Transverse colon (tissue), 4 donors: Measurements from ENCODE around the gene DAB2IP. TPM values are rescaled to one million over a fixed set of nuclear protein-coding genes. Genes with fewer than 3 reads are reported as not detected.
A peak's percentile ranks its signal among the peaks of the same experiment; 100 is the strongest.

Experiments used
- DNase-seq: peaks from one replicate; pipeline ENCODE4 v3.0.0-alpha.2; 2019
- H3K27ac ChIP-seq, 4 donors: fragments of 200-600 bp; sonication (generic); 2 replicates each; pipeline ENCODE4 v1.5.1; 2016 to 2018; ENCODE audit warnings: inconsistent platforms in 4 of 4
- H3K27me3 ChIP-seq: fragments of 200-600 bp; sonication (generic); 2 replicates; pipeline ENCODE4 v1.5.1; 2017; ENCODE audit warnings: inconsistent platforms
- H3K36me3 ChIP-seq, 4 donors: fragments of 200-600 bp; sonication (generic); 2 replicates each; pipeline ENCODE4 v1.5.1; 2017 to 2019; ENCODE audit warnings: inconsistent platforms in 4 of 4
- H3K4me1 ChIP-seq, 4 donors: fragments of 200-600 bp; sonication (generic); 2 replicates each; pipeline ENCODE4 v1.5.1; 2017 to 2020; ENCODE audit warnings: inconsistent platforms in 4 of 4
- H3K4me3 ChIP-seq, 4 donors: fragments of 200-600 bp; sonication (generic); 1 replicate in 1 of 4; 2 replicates in 3 of 4; pipeline versions ENCODE4 v1.5.1 to v1.6.1; 2017 to 2019; ENCODE audit warnings: inconsistent platforms in 4 of 4
- H3K9me3 ChIP-seq, 2 donors: fragments of 200-600 bp; sonication (generic); 2 replicates each; pipeline ENCODE4 v1.5.1; 2017 to 2019; ENCODE audit warnings: inconsistent platforms in 2 of 2
- EP300 ChIP-seq: sonication (generic); formaldehyde crosslinking; IDR thresholded peaks from one replicate; pipeline ENCODE4 v1.6.1; 2017; ENCODE audit warnings: antibody characterized with exemption, low read depth
- POLR2A ChIP-seq: fragments of 450-650 bp; IDR thresholded peaks from one replicate; pipeline ENCODE4 v1.6.1; 2016; ENCODE audit warnings: antibody characterized with exemption, mild to moderate bottlenecking, moderate library complexity
- POLR2AphosphoS5 ChIP-seq, 3 donors: sonication (generic); formaldehyde crosslinking; IDR thresholded peaks; one replicate each; pipeline ENCODE4 v1.6.1; 2016; ENCODE audit warnings: antibody characterized with exemption in 3 of 3
- WGBS, 2 donors: methylation state at CpG; one replicate each; pipeline ENCODE4 v1.1.5; 2018; ENCODE audit warnings: low coverage in 1 of 2; 5-methylcytosine and 5-hydroxymethylcytosine counted together
- in situ Hi-C, 4 donors: fragments of 200-750 bp; cut with MboI; loops; one replicate each; pipeline versions ENCODE4 v1.15.0 to v1.15.1; 2017; ENCODE audit warnings: low sequenced_read_pairs in 3 of 4, low pct_ligation_motif_present in 1 of 4, low pct_unique_long_range_greater_than_20kb in 1 of 4
- intact Hi-C: fragments of 100-400 bp; cut with DNase I; formaldehyde crosslinking; loops from one replicate; pipeline ENCODE4 v1.15.1; 2023; ENCODE audit warnings: low total_unique reads
- total RNA-seq, 4 donors: library from RNA; depleted of rRNA; stranded (reverse); fragments of >200 nt; gene quantifications; one replicate each; pipeline ENCODE4 v1.1.0, GENCODE V29; 2016
- TF ChIP-seq, protein P1 (sequence below), 5 experiments: fragments of 200-600 bp in 3 of 5; fragments of 450-650 bp in 2 of 5; sonication (generic) in 3 of 5; IDR thresholded peaks; 1 replicate in 2 of 5; 2 replicates in 3 of 5; pipeline ENCODE4 v1.5.1; 2016 to 2017; ENCODE audit warnings: antibody characterized with exemption in 5 of 5, inconsistent platforms in 3 of 5, mild to moderate bottlenecking in 2 of 5, moderate library complexity in 1 of 5

DAB2IP gene
- total RNA-seq, 4 donors from 2014 or later = 84.2 to 159 (median 90.7) TPM

DNA sequence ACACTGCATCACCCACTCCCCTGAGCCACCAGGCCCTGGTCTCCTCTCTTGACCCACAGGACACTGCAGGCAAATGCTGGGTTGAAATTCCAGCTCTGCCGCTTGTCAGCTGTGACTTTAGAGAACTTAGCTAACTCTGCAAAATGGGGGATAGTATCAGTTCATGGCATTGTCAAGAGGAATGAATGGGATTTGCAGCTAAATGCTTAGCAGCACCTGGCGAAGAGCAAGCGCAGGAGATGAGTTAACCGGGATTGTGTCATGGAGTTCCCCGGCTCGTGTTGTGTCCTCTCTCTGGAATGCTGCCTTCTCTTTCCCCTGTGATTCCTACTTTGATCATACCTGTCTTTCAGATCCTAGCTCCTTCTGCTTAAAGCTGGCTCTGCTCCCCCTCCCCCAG is 67.1 kb downstream of the DAB2IP start:
- TF ChIP-seq EP300 (no peak), POLR2A (no peak)
- TF ChIP-seq, protein P1, sequence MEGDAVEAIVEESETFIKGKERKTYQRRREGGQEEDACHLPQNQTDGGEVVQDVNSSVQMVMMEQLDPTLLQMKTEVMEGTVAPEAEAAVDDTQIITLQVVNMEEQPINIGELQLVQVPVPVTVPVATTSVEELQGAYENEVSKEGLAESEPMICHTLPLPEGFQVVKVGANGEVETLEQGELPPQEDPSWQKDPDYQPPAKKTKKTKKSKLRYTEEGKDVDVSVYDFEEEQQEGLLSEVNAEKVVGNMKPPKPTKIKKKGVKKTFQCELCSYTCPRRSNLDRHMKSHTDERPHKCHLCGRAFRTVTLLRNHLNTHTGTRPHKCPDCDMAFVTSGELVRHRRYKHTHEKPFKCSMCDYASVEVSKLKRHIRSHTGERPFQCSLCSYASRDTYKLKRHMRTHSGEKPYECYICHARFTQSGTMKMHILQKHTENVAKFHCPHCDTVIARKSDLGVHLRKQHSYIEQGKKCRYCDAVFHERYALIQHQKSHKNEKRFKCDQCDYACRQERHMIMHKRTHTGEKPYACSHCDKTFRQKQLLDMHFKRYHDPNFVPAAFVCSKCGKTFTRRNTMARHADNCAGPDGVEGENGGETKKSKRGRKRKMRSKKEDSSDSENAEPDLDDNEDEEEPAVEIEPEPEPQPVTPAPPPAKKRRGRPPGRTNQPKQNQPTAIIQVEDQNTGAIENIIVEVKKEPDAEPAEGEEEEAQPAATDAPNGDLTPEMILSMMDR (IDR thresholded peaks at IDR 0.05) = no peak
- peak overlapping the region in 1 of 4 donors; percentile 26 for H3K27ac ChIP-seq
- H3K36me3 ChIP-seq = no peaks in the 10 kb centered on the region
- no peaks in the 10 kb centered on the region for H3K27me3 ChIP-seq
- DNase-seq = no peak
- H3K9me3 ChIP-seq = no peaks in the 10 kb centered on the region
- peaks cover 27 to 66% (median 44%) of the 10 kb centered on the region in 4 donors for H3K4me1 ChIP-seq
- H3K4me3 ChIP-seq = no peak overlapping the region
- in situ Hi-C loops = no loop called here
- WGBS, 2 donors = 90% methylated on average over 6 of the region's 6 CpGs; no CpG with 5 or more reads in 1 of the 2 donors
- intact Hi-C loops = no loop called here

DNA sequence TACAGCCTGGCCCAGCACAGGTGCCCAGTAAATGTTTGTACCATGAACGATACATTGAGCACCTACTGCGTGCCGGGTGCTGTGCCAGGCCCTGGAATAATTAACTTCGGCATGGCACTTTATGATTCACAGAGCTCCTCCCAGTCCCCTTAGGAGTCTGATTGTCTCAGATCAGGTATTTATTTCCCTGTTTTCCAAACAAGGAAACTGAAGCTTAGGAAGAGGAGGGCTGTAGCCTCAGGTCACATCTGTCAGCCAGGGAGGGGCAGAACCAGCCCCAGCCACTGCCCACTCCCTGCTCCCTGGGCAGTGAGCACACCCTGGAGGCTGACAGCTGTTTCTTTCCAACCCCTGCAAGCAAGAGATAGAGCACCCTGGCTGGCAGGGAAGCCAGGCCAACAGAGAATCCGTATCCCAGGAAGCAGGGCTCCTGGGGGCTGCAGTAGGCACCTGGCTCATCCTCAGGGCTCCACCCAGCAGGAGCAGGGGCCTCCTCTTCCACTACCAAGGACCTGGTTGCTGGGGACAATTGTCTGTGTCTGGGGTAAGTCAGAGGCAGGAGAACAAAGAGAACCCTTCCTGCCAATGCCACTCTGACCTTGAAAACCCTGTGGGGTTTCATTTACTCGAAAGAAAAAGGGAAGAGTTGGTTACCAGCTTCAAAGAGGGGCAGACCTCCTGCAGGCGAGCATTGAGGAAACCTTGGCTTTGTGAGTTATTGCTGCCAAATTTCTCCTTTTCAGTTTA is 69.0 kb downstream of the DAB2IP start:
- H3K36me3 ChIP-seq = no peaks in the 10 kb centered on the region
- peak; percentile 81 for DNase-seq
- peak overlapping the region; percentile 80 to 87 (median 86) for H3K27ac ChIP-seq
- peak overlapping the region in 1 of 4 donors; percentile 32 for H3K4me3 ChIP-seq
- TF ChIP-seq POLR2A (peak; percentile 48), POLR2AphosphoS5 (IDR thresholded peaks at IDR 0.05) (peak in 2 of 3 donors; percentile 61 to 63), EP300 (no peak)
- TF ChIP-seq, protein P1 (IDR thresholded peaks at IDR 0.05) = peak in 4 of 5 experiments; percentile 7 to 31 (median 16)
- H3K9me3 ChIP-seq = no peaks in the 10 kb centered on the region
- in situ Hi-C loops (no loop called here), intact Hi-C loops (no loop called here)
- H3K27me3 ChIP-seq = no peaks in the 10 kb centered on the region
- H3K4me1 ChIP-seq = peaks cover 34 to 76% (median 47%) of the 10 kb centered on the region in 4 donors
- 48% methylated on average over 7 of the region's 7 CpGs; no CpG with 5 or more reads in 1 of the 2 donors for WGBS, 2 donors

DNA sequence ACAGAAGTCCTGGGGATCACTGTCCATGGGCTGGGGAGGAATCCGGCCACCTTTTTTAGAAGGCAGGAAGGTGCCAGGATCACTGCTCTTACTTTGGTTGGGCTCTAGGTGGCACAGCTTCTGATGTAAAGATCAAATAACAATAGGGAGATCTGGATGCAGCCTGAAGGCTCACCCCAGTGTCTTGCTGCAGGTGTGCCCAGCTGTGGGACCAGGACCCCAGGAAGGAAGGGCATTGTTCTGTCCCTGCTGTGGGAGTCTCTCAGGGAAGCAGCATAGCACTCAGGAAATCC is 69.6 kb downstream of the DAB2IP start:
- H3K4me1 ChIP-seq = peaks cover 36 to 73% (median 48%) of the 10 kb centered on the region in 4 donors
- peak overlapping the region in 1 of 4 donors; percentile 32 for H3K4me3 ChIP-seq
- no peak for DNase-seq
- 54% methylated on average over 1 of the region's 1 CpG; no CpG with 5 or more reads in 1 of the 2 donors for WGBS, 2 donors
- H3K27me3 ChIP-seq = no peaks in the 10 kb centered on the region
- no peaks in the 10 kb centered on the region for H3K9me3 ChIP-seq
- TF ChIP-seq POLR2AphosphoS5 (IDR thresholded peaks at IDR 0.05) = no peak
- TF ChIP-seq, protein P1 (IDR thresholded peaks at IDR 0.05) = peak in 2 of 5 experiments; percentile 18 to 33
- no peak for TF ChIP-seq EP300
- TF ChIP-seq POLR2A = no peak
- no peaks in the 10 kb centered on the region for H3K36me3 ChIP-seq
- peak overlapping the region; percentile 80 to 87 (median 86) for H3K27ac ChIP-seq
- intact Hi-C loops (no loop called here), in situ Hi-C loops (no loop called here)

DNA sequence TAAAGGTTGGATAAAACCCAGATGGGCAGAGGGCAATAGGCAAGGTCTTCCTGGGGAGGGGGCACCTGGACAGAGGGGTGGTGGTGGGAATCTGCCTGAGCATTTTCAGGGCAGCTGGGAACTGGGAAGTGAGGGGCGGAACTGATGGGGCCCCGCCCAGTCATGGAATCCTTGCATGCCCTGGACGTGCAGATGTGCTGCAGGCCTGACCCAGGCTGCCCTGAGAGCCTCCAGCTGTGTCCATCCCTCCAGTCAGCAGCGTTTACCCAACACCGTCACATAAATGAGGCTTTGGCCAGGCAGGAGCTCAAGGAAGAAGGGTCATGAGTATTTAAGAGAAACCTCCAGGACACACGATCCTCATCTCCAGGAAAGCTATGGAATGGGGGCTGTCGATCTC is 70.3 kb downstream of the DAB2IP start:
- Histone ChIP-seq H3K27me3 (no peaks in the 10 kb centered on the region), H3K27ac (peak overlapping the region; percentile 80 to 87 (median 86)), H3K4me3 (no peak overlapping the region), H3K36me3 (no peaks in the 10 kb centered on the region), H3K4me1 (peaks cover 36 to 68% (median 48%) of the 10 kb centered on the region in 4 donors), H3K9me3 (no peaks in the 10 kb centered on the region)
- no peak for TF ChIP-seq EP300
- TF ChIP-seq, protein P1 (IDR thresholded peaks at IDR 0.05) = no peak
- TF ChIP-seq POLR2A = no peak
- TF ChIP-seq POLR2AphosphoS5 (IDR thresholded peaks at IDR 0.05) = peak in 1 of 3 donors; percentile 60
- in situ Hi-C loops (no loop called here), intact Hi-C loops (no loop called here)
- 57 to 67% methylated on average over 1 to 7 of the region's 7 CpGs for WGBS, 2 donors
- no peak for DNase-seq
